ENCODE results near the gene CTNNA2.

DNA sequence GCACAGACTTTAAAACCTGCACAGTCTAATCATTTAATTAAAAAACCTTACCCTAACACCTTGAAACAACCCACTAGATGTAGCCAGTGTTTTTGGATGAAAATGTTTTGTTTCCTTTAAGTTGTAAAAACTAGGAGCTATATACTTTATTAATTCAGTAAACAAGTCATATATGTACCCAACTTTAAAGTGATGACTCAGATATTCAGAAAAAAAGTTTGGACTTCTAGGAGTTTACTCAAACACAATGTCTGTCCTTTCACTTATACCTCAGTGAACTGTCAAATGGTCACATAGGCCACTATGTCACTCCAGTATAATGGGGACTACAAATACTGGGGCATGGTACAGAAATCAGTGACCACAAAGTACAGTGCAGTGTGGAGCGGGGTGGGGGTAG lies 431.4 kb downstream of the CTNNA2 start:
- TF ChIP-seq NFIC (IDR thresholded peaks at IDR 0.05) (no peak), TAF1 (IDR thresholded peaks at IDR 0.05; ENCODE audit: low read depth) (no peak)
- TF ChIP-seq, protein P1, sequence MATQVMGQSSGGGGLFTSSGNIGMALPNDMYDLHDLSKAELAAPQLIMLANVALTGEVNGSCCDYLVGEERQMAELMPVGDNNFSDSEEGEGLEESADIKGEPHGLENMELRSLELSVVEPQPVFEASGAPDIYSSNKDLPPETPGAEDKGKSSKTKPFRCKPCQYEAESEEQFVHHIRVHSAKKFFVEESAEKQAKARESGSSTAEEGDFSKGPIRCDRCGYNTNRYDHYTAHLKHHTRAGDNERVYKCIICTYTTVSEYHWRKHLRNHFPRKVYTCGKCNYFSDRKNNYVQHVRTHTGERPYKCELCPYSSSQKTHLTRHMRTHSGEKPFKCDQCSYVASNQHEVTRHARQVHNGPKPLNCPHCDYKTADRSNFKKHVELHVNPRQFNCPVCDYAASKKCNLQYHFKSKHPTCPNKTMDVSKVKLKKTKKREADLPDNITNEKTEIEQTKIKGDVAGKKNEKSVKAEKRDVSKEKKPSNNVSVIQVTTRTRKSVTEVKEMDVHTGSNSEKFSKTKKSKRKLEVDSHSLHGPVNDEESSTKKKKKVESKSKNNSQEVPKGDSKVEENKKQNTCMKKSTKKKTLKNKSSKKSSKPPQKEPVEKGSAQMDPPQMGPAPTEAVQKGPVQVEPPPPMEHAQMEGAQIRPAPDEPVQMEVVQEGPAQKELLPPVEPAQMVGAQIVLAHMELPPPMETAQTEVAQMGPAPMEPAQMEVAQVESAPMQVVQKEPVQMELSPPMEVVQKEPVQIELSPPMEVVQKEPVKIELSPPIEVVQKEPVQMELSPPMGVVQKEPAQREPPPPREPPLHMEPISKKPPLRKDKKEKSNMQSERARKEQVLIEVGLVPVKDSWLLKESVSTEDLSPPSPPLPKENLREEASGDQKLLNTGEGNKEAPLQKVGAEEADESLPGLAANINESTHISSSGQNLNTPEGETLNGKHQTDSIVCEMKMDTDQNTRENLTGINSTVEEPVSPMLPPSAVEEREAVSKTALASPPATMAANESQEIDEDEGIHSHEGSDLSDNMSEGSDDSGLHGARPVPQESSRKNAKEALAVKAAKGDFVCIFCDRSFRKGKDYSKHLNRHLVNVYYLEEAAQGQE (IDR thresholded peaks at IDR 0.05; ENCODE audit: low read depth), result no peak
